Osteoblast (primary cell): ENCODE data around the gene CUTA. TPM values are rescaled to one million over a fixed set of nuclear protein-coding genes. Genes with fewer than 3 reads are reported as not detected.

Source experiments
- DNase-seq: peaks from one replicate; pipeline ENCODE4 v3.0.0; 2011; ENCODE audit warnings: low spot score, mixed read lengths; ENCODE audit not compliant: insufficient read length; ENCODE audit errors: missing footprints
- H2AFZ ChIP-seq: 2 replicates; pipeline ENCODE4 v1.6.0; 2011; ENCODE audit warnings: mild to moderate bottlenecking, low read length
- H3K27ac ChIP-seq: 2 replicates; pipeline ENCODE4 v1.5.1; 2011; ENCODE audit warnings: mild to moderate bottlenecking, low read depth, low read length, moderate library complexity
- H3K27me3 ChIP-seq: 2 replicates; pipeline ENCODE4 v1.6.0; 2012; ENCODE audit warnings: mild to moderate bottlenecking, control low read depth, inconsistent platforms, low read length, moderate library complexity; ENCODE audit not compliant: insufficient read depth
- H3K36me3 ChIP-seq: 2 replicates; pipeline ENCODE4 v1.5.1; 2011; ENCODE audit warnings: mild to moderate bottlenecking, low read length, control low read depth, moderate library complexity; ENCODE audit not compliant: insufficient read depth
- H3K4me1 ChIP-seq: 2 replicates; pipeline ENCODE4 v1.5.1; 2011; ENCODE audit warnings: mild to moderate bottlenecking, low read length, control low read depth, moderate library complexity; ENCODE audit not compliant: insufficient read depth
- H3K4me2 ChIP-seq: 2 replicates; pipeline ENCODE4 v1.6.0; 2011; ENCODE audit warnings: mild to moderate bottlenecking, low read length; ENCODE audit not compliant: insufficient read depth
- H3K4me3 ChIP-seq: fragments of 200-600 bp; sonication (generic); 3 replicates; pipeline ENCODE4 v1.5.1; 2012; ENCODE audit warnings: mild to moderate bottlenecking, low read length, inconsistent platforms; ENCODE audit not compliant: insufficient read depth
- H3K79me2 ChIP-seq: 2 replicates; pipeline ENCODE4 v1.6.0; 2012; ENCODE audit warnings: mild to moderate bottlenecking, low read length, control low read depth, inconsistent platforms; ENCODE audit not compliant: insufficient read depth
- H3K9me3 ChIP-seq: 2 replicates; pipeline ENCODE4 v1.5.1; 2011; ENCODE audit warnings: low read depth, low read length, control low read depth
- H4K20me1 ChIP-seq: 2 replicates; pipeline ENCODE4 v1.6.0; 2012; ENCODE audit warnings: mild to moderate bottlenecking, low read length, control low read depth; ENCODE audit not compliant: insufficient read depth
- CTCF ChIP-seq: IDR thresholded peaks from 2 replicates; pipeline ENCODE4 v1.5.1; 2011; ENCODE audit warnings: mild to moderate bottlenecking, low read depth, low read length, moderate library complexity; ENCODE audit errors: extremely low read depth
- total RNA-seq: library from RNA; depleted of rRNA; stranded (reverse); fragments of >200 nt; gene quantifications from 2 replicates; pipeline ENCODE4 v1.2.3, GENCODE V29; 2012

Gene CUTA
- total RNA-seq, result 89.3 and 122 TPM in 2 replicates

DNA sequence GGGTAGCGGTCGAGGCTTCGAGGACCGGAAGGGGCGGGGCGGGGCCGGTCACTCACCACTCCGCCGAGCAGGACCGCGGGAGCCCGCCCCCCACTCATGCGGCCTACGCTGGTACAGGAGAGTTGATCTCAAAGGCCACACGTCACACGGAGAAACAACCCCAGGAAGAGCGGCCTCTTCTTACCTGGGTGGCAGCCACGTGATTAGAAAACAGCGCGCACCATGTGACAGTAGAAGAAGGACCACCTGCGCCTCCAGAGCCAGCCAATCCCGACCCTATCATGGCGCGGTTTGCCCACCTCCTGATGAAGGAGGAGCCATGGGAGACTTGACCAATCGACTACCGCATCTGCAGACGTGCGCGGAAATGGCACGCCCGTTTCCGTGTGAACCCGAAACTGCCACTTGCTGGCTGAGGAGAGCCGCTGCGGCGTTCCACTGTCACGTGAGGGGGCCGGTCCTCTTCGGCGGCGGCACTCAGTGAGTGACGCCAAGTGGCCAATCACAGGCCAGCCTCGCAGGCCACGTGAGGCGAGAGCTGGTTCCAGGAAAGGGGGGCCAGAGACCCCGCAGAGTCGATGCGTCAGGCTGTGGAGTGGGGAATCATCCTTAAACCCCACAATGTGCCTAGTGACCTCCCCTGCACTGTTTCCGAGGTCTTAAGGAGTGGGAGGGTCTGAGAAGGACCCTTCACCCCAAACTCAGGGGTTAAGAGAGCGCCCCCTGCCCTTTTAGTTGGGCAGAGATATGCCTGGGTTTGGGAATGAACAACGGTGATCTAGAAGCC, at the start of gene CUTA:
Gene CUTA (minus strand): TSS at position 205 of the 787 bp plus-strand sequence. CDS start 107 bp downstream, at position 98.
- Histone ChIP-seq H4K20me1 (peaks cover 22% of the 10 kb centered on the region), H3K4me3 (peak within 1 kb of the TSS; percentile 99), H3K27ac (peak within 1 kb of the TSS; percentile 100), H2AFZ (peak within 1 kb of the TSS; percentile 89), H3K4me2 (peak within 1 kb of the TSS; percentile 80), H3K4me1 (peaks cover 48% of the 10 kb centered on the region), H3K9me3 (no peaks in the 10 kb centered on the region), H3K79me2 (peaks cover 85% of the 10 kb centered on the region), H3K27me3 (no peaks in the 10 kb centered on the region), H3K36me3 (peaks cover 34% of the 10 kb centered on the region)
- TF ChIP-seq CTCF, result peak; percentile 10
- DNase-seq, result peak; percentile 99

DNA sequence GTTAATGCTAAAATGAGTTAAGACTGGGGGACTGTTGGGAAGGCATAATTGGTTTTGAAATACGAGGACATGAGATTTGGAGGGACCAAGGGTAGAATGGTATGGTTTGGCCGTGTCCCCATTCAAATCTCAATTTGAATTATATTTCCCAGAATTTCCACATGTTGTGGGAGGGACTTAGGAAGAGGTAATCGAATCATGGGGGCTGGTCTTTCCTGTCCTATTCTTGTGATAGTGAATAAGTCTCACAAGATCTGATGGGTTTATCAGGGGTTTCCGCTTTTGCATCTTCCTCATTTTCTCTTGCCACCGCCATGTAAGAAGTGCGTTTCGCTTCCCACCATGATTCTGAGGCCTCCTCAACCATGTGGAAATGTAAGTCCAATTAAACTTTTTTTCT, 49.2 kb upstream of the CUTA start:
- H3K27me3 ChIP-seq, result no peaks in the 10 kb centered on the region
- no peaks in the 10 kb centered on the region for H3K79me2 ChIP-seq
- H3K36me3 ChIP-seq, result no peaks in the 10 kb centered on the region
- no peak overlapping the region for H3K4me3 ChIP-seq
- no peaks in the 10 kb centered on the region for H4K20me1 ChIP-seq
- H2AFZ ChIP-seq, result no peak overlapping the region
- H3K27ac ChIP-seq, result no peak overlapping the region
- no peaks in the 10 kb centered on the region for H3K4me1 ChIP-seq
- no peaks in the 10 kb centered on the region for H3K9me3 ChIP-seq
- TF ChIP-seq CTCF, result no peak
- DNase-seq, result no peak
- H3K4me2 ChIP-seq, result no peak overlapping the region

DNA sequence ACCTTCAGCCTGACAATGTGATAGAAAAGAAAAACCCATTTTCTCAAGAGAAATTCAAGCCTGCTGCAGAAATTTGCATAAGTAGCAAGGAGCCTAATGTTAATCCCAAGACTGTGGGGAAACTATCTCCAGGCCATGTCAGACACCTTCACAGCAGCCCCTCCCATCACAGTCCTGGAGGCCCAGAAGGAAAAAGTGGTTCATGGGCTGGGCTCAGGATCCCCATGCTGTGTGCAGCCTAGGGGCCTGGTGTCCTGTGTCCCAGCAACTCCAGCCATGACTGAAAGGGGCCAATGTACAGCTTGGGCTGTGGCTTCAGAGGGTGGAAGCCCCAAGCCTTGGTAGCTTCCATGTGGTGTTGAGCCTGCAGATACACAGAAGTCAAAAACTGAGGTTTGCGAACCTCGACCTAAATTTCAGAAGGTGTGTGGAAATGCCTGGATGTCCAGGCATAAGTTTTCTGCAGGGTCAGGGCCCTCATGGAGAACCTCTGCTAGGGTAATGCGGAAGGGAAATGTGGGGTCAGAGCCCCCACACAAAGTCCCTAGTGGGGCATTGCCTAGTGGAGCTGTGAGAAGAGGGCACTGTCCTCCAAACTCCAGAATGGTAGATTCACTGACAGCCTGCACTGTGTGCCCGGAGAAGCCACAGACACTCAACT, 48.3 kb upstream of the CUTA start:
- no peaks in the 10 kb centered on the region for H3K4me1 ChIP-seq
- no peaks in the 10 kb centered on the region for H3K9me3 ChIP-seq
- H3K36me3 ChIP-seq, result no peaks in the 10 kb centered on the region
- no peak overlapping the region for H3K27ac ChIP-seq
- no peaks in the 10 kb centered on the region for H3K79me2 ChIP-seq
- no peak overlapping the region for H3K4me3 ChIP-seq
- H3K4me2 ChIP-seq, result no peak overlapping the region
- no peaks in the 10 kb centered on the region for H4K20me1 ChIP-seq
- no peak for TF ChIP-seq CTCF
- no peaks in the 10 kb centered on the region for H3K27me3 ChIP-seq
- no peak for DNase-seq
- no peak overlapping the region for H2AFZ ChIP-seq

GRCh38 chr6:33459226-33459625, 41.3 kb upstream of the CUTA start:
- no peak for DNase-seq
- H3K36me3 ChIP-seq, result peaks cover 11% of the 10 kb centered on the region
- no peak for TF ChIP-seq CTCF
- no peaks in the 10 kb centered on the region for H4K20me1 ChIP-seq
- peaks cover 9% of the 10 kb centered on the region for H3K4me1 ChIP-seq
- peaks cover 20% of the 10 kb centered on the region for H3K79me2 ChIP-seq
- H3K4me2 ChIP-seq, result no peak overlapping the region
- no peak overlapping the region for H3K4me3 ChIP-seq
- no peak overlapping the region for H3K27ac ChIP-seq
- no peaks in the 10 kb centered on the region for H3K27me3 ChIP-seq
- no peak overlapping the region for H2AFZ ChIP-seq
- H3K9me3 ChIP-seq, result no peaks in the 10 kb centered on the region
